Erythroblast (primary cell): ENCODE data around the gene CHGA.

ENCODE experiments used
- GATA1 ChIP-seq: IDR thresholded peaks from 2 replicates; pipeline ENCODE4 v1.6.1; 2011; ENCODE audit warnings: low read depth, mild to moderate bottlenecking, control low read depth, low read length, moderate library complexity
- POLR2A ChIP-seq: IDR thresholded peaks from 2 replicates; pipeline ENCODE4 v1.6.1; 2011; ENCODE audit warnings: mild to moderate bottlenecking, low read length

GRCh38 chr14:92942136-92942535, 19.2 kb downstream of the CHGA start:
- TF ChIP-seq POLR2A (no peak), GATA1 (no peak)
